ENCODE data around the gene FAM149A. TPM values are rescaled to one million over a fixed set of nuclear protein-coding genes. Genes with fewer than 3 reads are reported as not detected.
A peak's percentile ranks its signal among the peaks of the same experiment; 100 is the strongest.

FAM149A gene
- total and polyA plus RNA-seq, 2 donors (not counting 1 experiment from before 2014, with no cell fraction given) = 5.6 to 9.4 TPM

DNA sequence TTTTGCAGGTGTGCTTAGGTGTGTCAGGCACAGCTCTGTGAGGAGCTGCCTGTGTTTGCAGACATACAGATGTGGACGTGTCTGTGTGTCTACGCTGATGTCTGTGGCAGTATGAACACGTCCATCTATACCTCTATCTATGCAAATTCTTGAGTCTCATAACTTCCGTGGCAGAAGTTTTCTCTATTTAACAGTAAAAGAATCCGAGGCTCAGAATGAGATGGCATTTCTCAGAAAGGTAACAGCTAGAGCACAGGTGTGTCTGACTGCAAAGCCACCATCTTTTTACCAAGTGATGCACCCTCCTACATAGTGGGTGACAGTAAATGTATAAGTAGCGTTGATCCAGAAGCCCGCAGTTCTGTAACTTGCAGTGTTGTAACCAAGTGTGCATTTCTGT is 47.0 kb downstream of the FAM149A start:
- TF ChIP-seq EZH2 (IDR thresholded peaks at IDR 0.05; ENCODE audit: low read length, missing control alignments) = no peak
- TF ChIP-seq, protein P1, sequence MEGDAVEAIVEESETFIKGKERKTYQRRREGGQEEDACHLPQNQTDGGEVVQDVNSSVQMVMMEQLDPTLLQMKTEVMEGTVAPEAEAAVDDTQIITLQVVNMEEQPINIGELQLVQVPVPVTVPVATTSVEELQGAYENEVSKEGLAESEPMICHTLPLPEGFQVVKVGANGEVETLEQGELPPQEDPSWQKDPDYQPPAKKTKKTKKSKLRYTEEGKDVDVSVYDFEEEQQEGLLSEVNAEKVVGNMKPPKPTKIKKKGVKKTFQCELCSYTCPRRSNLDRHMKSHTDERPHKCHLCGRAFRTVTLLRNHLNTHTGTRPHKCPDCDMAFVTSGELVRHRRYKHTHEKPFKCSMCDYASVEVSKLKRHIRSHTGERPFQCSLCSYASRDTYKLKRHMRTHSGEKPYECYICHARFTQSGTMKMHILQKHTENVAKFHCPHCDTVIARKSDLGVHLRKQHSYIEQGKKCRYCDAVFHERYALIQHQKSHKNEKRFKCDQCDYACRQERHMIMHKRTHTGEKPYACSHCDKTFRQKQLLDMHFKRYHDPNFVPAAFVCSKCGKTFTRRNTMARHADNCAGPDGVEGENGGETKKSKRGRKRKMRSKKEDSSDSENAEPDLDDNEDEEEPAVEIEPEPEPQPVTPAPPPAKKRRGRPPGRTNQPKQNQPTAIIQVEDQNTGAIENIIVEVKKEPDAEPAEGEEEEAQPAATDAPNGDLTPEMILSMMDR (conservative IDR thresholded peaks at IDR 0.05 in 1 of 2, IDR thresholded peaks at IDR 0.05 in 1 of 2; ENCODE audit: low read depth in 1 of 2, low read length in 2 of 2) = no peak
- H3K9me3 ChIP-seq (ENCODE audit: control insufficient read depth, insufficient read depth, low read depth, low read length) = no peaks in the 10 kb centered on the region

DNA sequence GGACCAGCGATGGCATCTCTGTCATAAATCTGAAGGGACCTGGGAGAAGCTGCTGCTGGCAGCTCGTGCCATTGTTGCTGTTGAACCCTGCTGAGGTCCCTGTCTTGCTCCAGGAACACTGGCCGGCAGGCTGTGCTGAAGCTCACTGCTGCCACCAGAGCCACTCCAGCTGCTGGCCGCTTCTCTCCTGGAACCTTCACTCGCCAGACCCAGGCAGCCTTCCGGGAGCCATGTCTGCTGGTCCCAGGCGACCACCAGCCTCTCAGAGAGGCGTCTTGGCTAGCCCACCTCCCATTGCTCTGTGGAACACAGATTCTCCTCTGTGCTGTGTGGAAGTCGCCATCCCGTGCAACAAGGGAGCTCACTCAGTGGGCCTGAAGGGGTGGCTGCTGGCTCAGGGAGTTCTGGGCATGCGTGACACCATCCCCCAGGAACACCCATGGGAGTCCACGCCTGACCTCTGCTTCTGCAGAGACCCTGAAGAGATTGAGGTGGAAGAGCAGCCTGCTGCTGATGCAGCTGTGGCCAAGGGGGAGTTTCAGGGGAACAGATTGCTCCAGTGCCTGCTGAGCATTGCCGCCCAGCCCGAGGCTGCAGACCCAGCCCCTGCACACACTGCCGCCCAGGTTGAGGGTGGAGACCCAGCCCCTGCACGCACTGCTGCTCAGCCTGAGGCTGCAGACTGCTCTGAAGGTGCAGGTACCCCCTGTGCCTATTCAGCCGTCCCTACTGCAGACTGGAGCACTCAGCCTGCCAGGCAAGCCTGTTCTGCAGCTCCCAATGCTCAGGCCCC is 53.7 kb downstream of the FAM149A start:
- H2AFZ ChIP-seq (ENCODE audit: low read length) = peak overlapping the region; percentile 57
- H3K27ac ChIP-seq (ENCODE audit: insufficient read depth, low read length) = no peak overlapping the region
- H3K36me3 ChIP-seq (ENCODE audit: control insufficient read depth, insufficient read depth, low read length) = no peaks in the 10 kb centered on the region
- no peak overlapping the region for H3K9ac ChIP-seq (ENCODE audit: insufficient read depth, low read length)
- H3K4me1 ChIP-seq (ENCODE audit: control insufficient read depth, extremely low read depth, insufficient read depth, low read length) = no peaks in the 10 kb centered on the region
- no peak overlapping the region for H3K4me3 ChIP-seq (replicated peaks in 1 of 4; ENCODE audit: control extremely low read depth in 1 of 4, insufficient read depth in 1 of 4, low read depth in 3 of 4, low read length in 4 of 4)
- H3K27me3 ChIP-seq (ENCODE audit: control insufficient read depth, insufficient read depth, low read length) = no peaks in the 10 kb centered on the region
- no peak for TF ChIP-seq EZH2 (IDR thresholded peaks at IDR 0.05; ENCODE audit: low read length, missing control alignments)
- TF ChIP-seq, protein P1 (conservative IDR thresholded peaks at IDR 0.05 in 1 of 2, IDR thresholded peaks at IDR 0.05 in 1 of 2; ENCODE audit: low read depth in 1 of 2, low read length in 2 of 2) = no peak
- no peaks in the 10 kb centered on the region for H3K9me3 ChIP-seq (ENCODE audit: control insufficient read depth, insufficient read depth, low read depth, low read length)
- no peak for DNase-seq (ENCODE audit: low read depth in 2 of 2)
- H4K20me1 ChIP-seq (ENCODE audit: control insufficient read depth, extremely low read depth, insufficient read depth, low read length) = no peaks in the 10 kb centered on the region
- H3K79me2 ChIP-seq (ENCODE audit: control insufficient read depth, insufficient read depth, low read length) = no peaks in the 10 kb centered on the region
- no peak overlapping the region for H3K4me2 ChIP-seq (ENCODE audit: extremely low read depth, insufficient read depth, low read length)

More for the DNA sequence above, 47.0 kb downstream of the FAM149A start:
- no peaks in the 10 kb centered on the region for H3K79me2 ChIP-seq (ENCODE audit: control insufficient read depth, insufficient read depth, low read length)
- no peak overlapping the region for H3K27ac ChIP-seq (ENCODE audit: insufficient read depth, low read length)
- H2AFZ ChIP-seq (ENCODE audit: low read length) = no peak overlapping the region
- H3K4me2 ChIP-seq (ENCODE audit: extremely low read depth, insufficient read depth, low read length) = no peak overlapping the region
- no peaks in the 10 kb centered on the region for H3K4me1 ChIP-seq (ENCODE audit: control insufficient read depth, extremely low read depth, insufficient read depth, low read length)
- H3K4me3 ChIP-seq (replicated peaks in 1 of 4; ENCODE audit: control extremely low read depth in 1 of 4, insufficient read depth in 1 of 4, low read depth in 3 of 4, low read length in 4 of 4) = no peak overlapping the region
- no peaks in the 10 kb centered on the region for H4K20me1 ChIP-seq (ENCODE audit: control insufficient read depth, extremely low read depth, insufficient read depth, low read length)
- H3K27me3 ChIP-seq (ENCODE audit: control insufficient read depth, insufficient read depth, low read length) = no peaks in the 10 kb centered on the region
- H3K36me3 ChIP-seq (ENCODE audit: control insufficient read depth, insufficient read depth, low read length) = no peaks in the 10 kb centered on the region
- H3K9ac ChIP-seq (ENCODE audit: insufficient read depth, low read length) = no peak overlapping the region
- no peak for DNase-seq (ENCODE audit: low read depth in 2 of 2)

DNA sequence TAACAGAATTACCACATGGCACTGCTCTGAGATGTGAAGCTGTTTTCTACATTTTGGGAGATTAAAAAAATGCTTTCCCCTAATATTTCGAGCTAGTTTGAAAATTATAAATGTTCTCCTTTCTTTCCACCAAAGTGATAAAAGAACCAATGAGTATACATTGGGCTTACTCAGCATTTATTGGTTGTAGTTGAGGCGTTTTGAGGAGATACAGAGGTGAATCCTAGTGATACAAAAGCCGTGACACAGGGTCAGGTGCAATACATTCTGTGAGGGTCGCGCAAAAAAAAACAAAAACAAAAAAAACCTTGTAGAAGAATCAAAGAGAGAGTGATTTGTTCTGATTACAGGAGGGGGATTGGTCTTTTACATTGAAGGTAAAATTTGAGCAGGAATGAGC is 54.5 kb downstream of the FAM149A start:
- Histone ChIP-seq H3K27ac (ENCODE audit: insufficient read depth, low read length) (no peak overlapping the region), H3K4me1 (ENCODE audit: control insufficient read depth, extremely low read depth, insufficient read depth, low read length) (no peaks in the 10 kb centered on the region), H2AFZ (ENCODE audit: low read length) (no peak overlapping the region), H3K4me3 (replicated peaks in 1 of 4; ENCODE audit: control extremely low read depth in 1 of 4, insufficient read depth in 1 of 4, low read depth in 3 of 4, low read length in 4 of 4) (no peak overlapping the region), H3K27me3 (ENCODE audit: control insufficient read depth, insufficient read depth, low read length) (no peaks in the 10 kb centered on the region), H3K79me2 (ENCODE audit: control insufficient read depth, insufficient read depth, low read length) (no peaks in the 10 kb centered on the region), H3K9me3 (ENCODE audit: control insufficient read depth, insufficient read depth, low read depth, low read length) (no peaks in the 10 kb centered on the region), H3K36me3 (ENCODE audit: control insufficient read depth, insufficient read depth, low read length) (no peaks in the 10 kb centered on the region), H3K9ac (ENCODE audit: insufficient read depth, low read length) (no peak overlapping the region), H3K4me2 (ENCODE audit: extremely low read depth, insufficient read depth, low read length) (no peak overlapping the region), H4K20me1 (ENCODE audit: control insufficient read depth, extremely low read depth, insufficient read depth, low read length) (no peaks in the 10 kb centered on the region)
- no peak for DNase-seq (ENCODE audit: low read depth in 2 of 2)
- TF ChIP-seq EZH2 (IDR thresholded peaks at IDR 0.05; ENCODE audit: low read length, missing control alignments) = no peak
- TF ChIP-seq, protein P1 (conservative IDR thresholded peaks at IDR 0.05 in 1 of 2, IDR thresholded peaks at IDR 0.05 in 1 of 2; ENCODE audit: low read depth in 1 of 2, low read length in 2 of 2) = no peak
